Measurements from ENCODE around the gene NFATC4. TPM values are rescaled to one million over a fixed set of nuclear protein-coding genes. Genes with fewer than 3 reads are reported as not detected.
"Not testable (repeated sequence)": the region's sequence is repeated elsewhere in the genome, so short reads cannot be mapped to it uniquely, and the experiment has no call there.

Gene NFATC4
- 21.7 TPM for total RNA-seq
- long read RNA-seq, partial matches to known transcripts: 1 of 6 reads
- long read RNA-seq, other reads (novel, unspliced or antisense): 5 of 6 reads

GRCh38 chr14:24367514-24368211, at the start of gene NFATC4:
Gene NFATC4, plus strand, starts transcription at chr14:24368184. Its CDS starts 157 bp downstream, at chr14:24368341.
- ATAC-seq (peak; percentile 59), DNase-seq (peak; percentile 77)
- intact Hi-C loops (cut with micrococcal nuclease): no loop called here

- ATAC-seq: no peak
- intact Hi-C loops (cut with micrococcal nuclease): no loop called here
- no peak for DNase-seq
Observed at GRCh38 chr14:24321212-24321975, 46.6 kb upstream of the NFATC4 start.

- no peak for ATAC-seq
- no peak for DNase-seq
- intact Hi-C loops (cut with micrococcal nuclease): no loop called here
Observed at GRCh38 chr14:24322672-24323071, 45.3 kb upstream of the NFATC4 start.

- intact Hi-C loops (cut with micrococcal nuclease): no loop called here
- ATAC-seq (no peak), DNase-seq (no peak)
Observed at GRCh38 chr14:24323341-24323740, 44.6 kb upstream of the NFATC4 start.

GRCh38 chr14:24324024-24324423, 44.0 kb upstream of the NFATC4 start:
- no peak for DNase-seq
- intact Hi-C loops (cut with micrococcal nuclease): no loop called here
- no peak for ATAC-seq

GRCh38 chr14:24325041-24325530, 42.9 kb upstream of the NFATC4 start:
- ATAC-seq (no peak), DNase-seq (no peak)
- intact Hi-C loops (cut with micrococcal nuclease): no loop called here

GRCh38 chr14:24325963-24326362, 42.0 kb upstream of the NFATC4 start:
- DNase-seq: no peak
- intact Hi-C loops (cut with micrococcal nuclease): no loop called here
- no peak for ATAC-seq

GRCh38 chr14:24327303-24327702, 40.7 kb upstream of the NFATC4 start:
- no peak for DNase-seq
- intact Hi-C loops (cut with micrococcal nuclease): no loop called here
- ATAC-seq: peak; percentile 21

- DNase-seq: peak; percentile 73
- intact Hi-C loops (cut with micrococcal nuclease); ATAC-seq: not testable (repeated sequence)
Observed at GRCh38 chr14:24327914-24328313, 40.1 kb upstream of the NFATC4 start.

- ATAC-seq (no peak), DNase-seq (no peak)
- intact Hi-C loops (cut with micrococcal nuclease): no loop called here
Observed at GRCh38 chr14:24329073-24329663, 38.8 kb upstream of the NFATC4 start.

- intact Hi-C loops (cut with micrococcal nuclease): no loop called here
- ATAC-seq: no peak
- DNase-seq: peak; percentile 73
Observed at GRCh38 chr14:24329736-24330135, 38.2 kb upstream of the NFATC4 start.

- intact Hi-C loops (cut with micrococcal nuclease): no loop called here
Observed at GRCh38 chr14:24330973-24331674, 36.9 kb upstream of the NFATC4 start.

GRCh38 chr14:24331731-24332267, 36.2 kb upstream of the NFATC4 start:
- no peak for DNase-seq
- intact Hi-C loops (cut with micrococcal nuclease): loop anchor here (2.0 kb wide), 1 partner anchor 105 kb away; no protein-coding TSS in a partner anchor
- ATAC-seq: no peak

More at GRCh38 chr14:24330973-24331674, 36.9 kb upstream of the NFATC4 start:
- no peak for DNase-seq
- ATAC-seq: no peak

- DNase-seq (peak; percentile 67), ATAC-seq (peak; percentile 69)
- intact Hi-C loops (cut with micrococcal nuclease): loop anchor here (2.0 kb wide), 1 partner anchor 104 kb away; no protein-coding TSS in a partner anchor
Observed at GRCh38 chr14:24332268-24332993, 35.6 kb upstream of the NFATC4 start.

- peak; percentile 35 for ATAC-seq
- intact Hi-C loops (cut with micrococcal nuclease): no loop called here
- DNase-seq: peak; percentile 75
Observed at GRCh38 chr14:24334431-24335291, 33.3 kb upstream of the NFATC4 start, which contains the start of gene ADCY4. Gene ADCY4, minus strand, starts transcription at chr14:24335071. Its CDS starts 419 bp downstream, at chr14:24334652.

GRCh38 chr14:24335461-24336171, 32.4 kb upstream of the NFATC4 start:
- DNase-seq (no peak), ATAC-seq (no peak)
- intact Hi-C loops (cut with micrococcal nuclease): no loop called here
